ENCODE data around the gene KRTAP4-6.
"Not testable (repeated sequence)": the region's sequence is repeated elsewhere in the genome, so short reads cannot be mapped to it uniquely, and the experiment has no call there.

Gene KRTAP4-6

DNA sequence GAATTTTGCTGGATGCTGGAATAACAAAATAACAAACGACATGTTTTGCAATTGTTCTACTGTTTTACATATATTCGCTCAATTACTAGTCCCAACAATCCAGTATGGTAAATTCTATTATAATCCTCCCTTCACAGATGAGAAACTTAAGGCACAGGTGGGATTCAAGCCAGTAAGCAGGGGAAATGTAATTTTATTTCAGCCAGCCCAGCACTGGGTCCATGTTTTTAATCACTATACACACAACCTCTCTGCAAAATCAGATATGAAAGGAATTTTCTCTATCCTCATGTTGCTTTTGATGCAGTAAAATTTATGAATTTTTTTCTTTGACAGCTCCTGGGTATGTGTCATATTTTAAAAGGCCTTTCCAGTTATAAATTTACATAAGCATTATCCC, 4.9 kb upstream of the KRTAP4-6 start:
- DNase-seq, result no peak

DNA sequence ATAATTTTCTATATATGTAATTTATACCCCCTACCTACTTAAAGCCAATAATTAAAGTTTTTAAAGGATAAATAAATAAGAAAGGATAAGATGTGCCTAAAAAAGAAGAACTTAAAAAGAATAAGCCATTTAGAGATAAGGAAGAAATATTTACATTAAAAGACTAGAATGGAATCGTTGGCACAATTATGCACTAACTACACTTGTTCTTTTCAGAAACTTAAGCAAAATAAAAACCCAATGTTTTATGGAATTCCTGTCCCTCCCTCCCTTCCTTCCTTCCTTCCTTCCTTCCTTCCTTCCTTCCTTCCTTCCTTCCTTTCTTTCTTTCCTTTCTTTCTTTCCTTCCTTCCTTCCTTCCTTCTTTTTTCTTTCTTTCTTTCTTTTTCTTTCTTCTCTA, 4.5 kb upstream of the KRTAP4-6 start:
- no peak for DNase-seq

DNA sequence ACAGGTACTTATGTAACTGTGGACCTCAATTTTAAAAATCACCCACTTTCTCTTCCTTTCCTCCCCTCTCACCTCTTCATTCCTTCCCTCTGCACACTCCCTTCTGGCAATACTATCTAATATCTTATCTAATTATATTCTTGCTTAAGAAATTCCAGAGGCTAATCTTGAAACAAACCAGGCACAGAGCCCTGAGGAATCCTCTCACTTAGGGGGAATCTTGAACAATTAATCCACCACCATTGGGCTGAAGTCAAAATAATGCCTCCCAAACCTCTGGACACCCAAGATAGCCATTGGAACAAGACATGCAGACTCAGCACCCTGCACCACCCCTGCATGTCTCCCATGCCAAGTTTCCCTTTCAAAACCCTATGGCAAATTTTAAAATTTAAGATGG, 1.0 kb upstream of the KRTAP4-6 start:
- DNase-seq, result no peak

DNA sequence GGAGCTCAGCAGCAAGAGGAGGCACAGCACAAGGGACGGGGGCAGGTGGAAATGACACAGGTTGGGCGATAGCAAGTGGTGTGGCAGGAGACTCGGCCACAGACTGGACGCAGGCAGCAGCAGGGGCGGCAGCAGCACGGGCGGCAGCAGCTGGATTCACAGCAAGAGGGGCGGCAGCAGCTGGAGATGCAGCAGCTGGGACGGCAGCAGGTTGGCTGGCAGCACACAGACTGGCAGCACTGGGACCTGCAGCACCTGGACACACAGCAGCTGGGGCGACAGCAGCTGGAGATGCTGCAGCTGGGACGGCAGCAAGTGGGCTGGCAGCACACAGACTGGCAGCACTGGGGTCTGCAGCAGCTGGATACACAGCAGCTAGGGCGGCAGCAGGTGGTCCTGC, 479 bp downstream of the KRTAP4-6 start:
- not testable (repeated sequence) for DNase-seq

DNA sequence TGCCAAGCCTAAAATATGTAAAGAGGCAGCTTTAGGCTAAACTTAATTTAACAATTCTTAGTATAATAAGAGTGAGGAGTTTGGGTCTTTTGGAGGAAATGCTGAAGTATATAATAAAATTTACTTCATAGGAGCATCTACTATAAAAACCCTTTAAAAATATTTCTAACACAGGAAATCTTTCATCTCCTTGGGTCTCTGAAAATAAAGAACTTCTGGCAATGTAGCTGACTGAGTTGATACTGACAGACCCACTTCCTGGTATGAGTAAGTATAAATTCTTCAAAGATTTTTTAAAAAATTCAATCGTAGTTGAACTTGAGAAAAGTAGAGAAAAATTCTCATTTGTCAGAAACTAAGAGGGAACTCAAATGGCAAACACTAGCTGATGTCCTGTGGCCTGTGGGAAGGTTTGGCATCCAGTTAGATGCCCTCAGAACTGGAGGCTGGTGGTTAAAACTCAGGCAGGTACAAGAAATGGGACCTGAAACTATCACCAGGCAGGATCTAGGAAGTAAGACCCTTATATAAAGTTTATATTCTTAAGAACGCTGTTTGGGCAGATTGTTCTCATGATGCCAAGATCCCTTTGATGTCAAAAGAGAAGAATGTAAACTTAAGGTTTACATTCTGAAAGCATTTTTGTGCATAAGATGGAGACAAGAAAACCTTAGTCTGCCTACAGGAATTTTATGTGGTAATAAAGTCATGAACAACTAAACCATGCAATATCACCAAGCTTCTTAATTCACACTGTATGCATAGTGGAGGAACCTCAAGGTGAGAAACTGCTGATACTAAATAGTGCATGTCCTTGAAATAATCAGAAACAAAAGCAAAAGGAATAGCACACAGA, 6.2 kb downstream of the KRTAP4-6 start:
- DNase-seq, result no peak

DNA sequence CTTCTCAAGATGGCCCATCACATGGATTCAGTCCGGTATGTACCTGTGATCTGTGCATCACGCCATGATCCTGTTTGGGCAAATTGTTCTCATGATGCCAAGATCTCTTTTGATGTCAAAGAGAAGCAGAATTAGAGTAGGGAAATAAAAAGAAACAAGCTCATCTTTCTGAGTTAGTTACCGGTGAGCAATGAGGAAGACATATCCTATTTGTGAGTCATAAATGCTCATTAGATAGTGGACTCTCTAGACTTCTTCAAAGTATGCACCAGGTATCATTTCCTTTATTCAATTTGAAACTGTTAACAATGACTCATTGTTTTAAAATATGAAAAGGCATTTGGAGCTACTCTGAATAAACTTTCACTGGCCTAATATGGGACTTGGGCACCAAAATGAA, 8.4 kb downstream of the KRTAP4-6 start:
- no peak for DNase-seq

DNA sequence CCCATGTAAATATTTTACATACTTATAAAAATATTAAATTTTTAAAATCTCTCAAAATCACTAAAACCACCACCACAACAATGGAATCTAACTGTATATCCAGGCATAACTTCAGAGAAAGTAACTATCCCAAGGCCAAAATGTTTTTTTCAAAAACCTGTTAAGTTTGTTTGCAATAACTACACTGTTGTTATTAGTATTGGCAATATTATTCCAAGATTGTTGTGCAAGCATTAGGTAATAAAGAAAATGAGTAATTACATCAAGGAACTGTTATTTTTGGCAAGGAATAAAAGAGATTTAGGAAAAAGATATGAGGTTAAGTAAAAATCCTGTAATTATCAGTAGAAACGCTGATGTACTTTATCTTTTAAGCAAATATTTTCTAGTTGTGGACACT, 13.0 kb downstream of the KRTAP4-6 start:
- no peak for DNase-seq

DNA sequence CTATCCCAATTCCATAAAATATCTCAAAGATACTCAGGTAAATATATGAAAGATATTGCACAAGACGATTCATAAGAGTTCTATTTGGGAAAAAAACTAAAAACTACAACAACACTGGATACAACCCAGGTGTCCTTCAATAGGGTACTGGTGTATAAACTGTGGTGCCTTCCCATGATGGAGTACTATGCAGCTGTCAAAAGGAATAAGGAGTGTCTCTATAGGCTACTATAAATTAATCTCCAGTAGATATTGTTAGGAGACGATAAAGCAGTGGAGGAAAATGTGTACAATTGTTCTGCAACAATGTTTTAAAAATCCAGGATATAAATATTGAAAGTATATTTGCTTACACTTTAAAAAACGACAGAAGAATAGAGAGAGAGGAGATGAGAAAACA, 13.9 kb downstream of the KRTAP4-6 start:
- DNase-seq, result no peak

- DNase-seq, result no peak
These were observed 15.3 kb downstream of the KRTAP4-6 start for GRCh38 chr17:41125064-41125463.

DNA sequence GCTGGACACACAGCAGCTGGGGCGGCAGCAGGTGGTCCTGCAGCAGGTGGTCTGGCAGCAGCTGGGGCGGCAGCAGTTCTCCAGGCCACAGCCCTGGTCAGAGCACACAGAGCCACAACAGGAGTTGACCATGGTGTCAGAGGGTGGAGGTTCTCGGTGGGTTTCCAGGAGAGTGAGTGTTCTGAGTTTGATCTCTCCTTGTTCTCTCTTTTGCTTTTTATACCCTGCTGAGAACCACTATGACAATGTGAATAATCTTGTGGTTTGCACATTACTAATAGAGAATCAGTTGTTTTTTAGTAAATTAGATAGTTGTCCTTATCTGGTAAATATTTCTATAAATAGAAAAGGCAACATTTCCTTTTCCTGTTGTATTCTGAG, 16.4 kb downstream of the KRTAP4-6 start, which contains the start of gene KRTAP4-12:
Gene KRTAP4-12 (minus strand): TSS at position 192 of the 381 bp plus-strand sequence. CDS start 60 bp downstream, at position 132.
- DNase-seq, result not testable (repeated sequence)

GRCh38 chr17:41123292-41123990, 16.9 kb downstream of the KRTAP4-6 start:
- not testable (repeated sequence) for DNase-seq

DNA sequence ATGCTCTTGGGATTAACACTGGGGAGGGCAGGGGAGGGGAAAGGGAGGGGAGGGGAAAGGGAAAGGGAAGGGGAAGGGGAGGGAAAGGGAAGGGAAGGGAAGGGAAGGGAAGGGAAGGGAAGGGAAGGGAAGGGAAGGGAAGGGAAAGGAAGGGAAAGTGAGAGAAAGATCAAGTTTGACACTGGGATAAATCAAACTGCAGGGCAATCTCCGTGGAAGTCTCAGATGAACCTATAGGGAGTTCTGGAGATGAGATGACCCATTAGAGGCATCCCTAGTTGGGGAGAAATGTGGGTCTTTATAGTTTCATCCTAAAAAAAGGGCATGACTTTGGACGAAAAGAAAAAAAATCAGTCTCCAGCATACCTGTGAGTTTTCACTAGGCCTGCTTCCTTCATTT, 18.6 kb downstream of the KRTAP4-6 start:
- DNase-seq, result no peak

GRCh38 chr17:41119696-41120690, 20.4 kb downstream of the KRTAP4-6 start:
- DNase-seq, result peak; percentile 76 to 78

GRCh38 chr17:41118721-41119120, 21.6 kb downstream of the KRTAP4-6 start:
- no peak for DNase-seq

GRCh38 chr17:41117846-41118386, 22.4 kb downstream of the KRTAP4-6 start, which contains the start of gene KRTAP4-11:
Gene KRTAP4-11 (minus strand): TSS chr17:41118373. CDS start chr17:41118315, 58 bp downstream.
- not testable (repeated sequence) for DNase-seq

GRCh38 chr17:41116297-41116696, 24.0 kb downstream of the KRTAP4-6 start:
- no peak for DNase-seq

- DNase-seq, result no peak
These were observed 29.0 kb downstream of the KRTAP4-6 start for GRCh38 chr17:41111151-41111885.

GRCh38 chr17:41108728-41109386, 31.5 kb downstream of the KRTAP4-6 start:
- DNase-seq, result not testable (repeated sequence)

GRCh38 chr17:41107941-41108450, 32.3 kb downstream of the KRTAP4-6 start:
- no peak for DNase-seq

GRCh38 chr17:41105347-41105746, 35.0 kb downstream of the KRTAP4-6 start, which contains the start of gene KRTAP4-9:
Gene KRTAP4-9 (plus strand): TSS chr17:41105389. CDS start chr17:41105389, 0 bp downstream.
- not testable (repeated sequence) for DNase-seq

All from AML-193 (cell line).